Heart left ventricle (tissue), 13 donors: ENCODE data around the gene STMND1.

Experiments
- POLR2A ChIP-seq, 2 donors: fragments of 450-650 bp; IDR thresholded peaks; one replicate each; pipeline ENCODE4 v1.6.1; 2017; ENCODE audit warnings: antibody characterized with exemption in 2 of 2, mild to moderate bottlenecking in 2 of 2, moderate library complexity in 2 of 2
- TF ChIP-seq, protein P1 (sequence below), 12 donors: fragments of 200-600 bp; sonication (generic) in 4 of 12; IDR thresholded peaks; one replicate each; pipeline versions ENCODE4 v1.5.0 to v1.8.0; 2018 to 2022; ENCODE audit warnings: antibody characterized with exemption in 12 of 12, mild to moderate bottlenecking in 5 of 12
- donor health status: ischemic (EF 13 %, LVEDD 7.1; RV severe dilation, severe dysfunction).
- donor health status: DM: no; HTN: yes; CAD: no.
- donor health status: DM: no; HTN: no; CAD: no.
- donor health status: ischemic (EF 25% LVEDD 6.9; RV normal size, moderate dysfunction).
- donor health status: ischemic (EF 25% LVEDD 5.7; RV mildly dilated, moderate dysfunction).
- donor health status: ischemic (EF 35%, LVEDD 5.7; RV mildly dilated, moderate dysfunction).
- donor health status: nonischemic (EF 11% LVEDD 7.7; RV severe dilation, severe dysfunction).
- donor health status: DM: yes; HTN: yes; CAD: no.
- donor health status: PGD.
- donor health status: ischemic (EF 29% LVEDD 5.4; RV normal size, mild dysfunction).
- donor health status: nonischemic (EF 23%, LVEDD 6.1; RV moderate dilation, normal function).

DNA sequence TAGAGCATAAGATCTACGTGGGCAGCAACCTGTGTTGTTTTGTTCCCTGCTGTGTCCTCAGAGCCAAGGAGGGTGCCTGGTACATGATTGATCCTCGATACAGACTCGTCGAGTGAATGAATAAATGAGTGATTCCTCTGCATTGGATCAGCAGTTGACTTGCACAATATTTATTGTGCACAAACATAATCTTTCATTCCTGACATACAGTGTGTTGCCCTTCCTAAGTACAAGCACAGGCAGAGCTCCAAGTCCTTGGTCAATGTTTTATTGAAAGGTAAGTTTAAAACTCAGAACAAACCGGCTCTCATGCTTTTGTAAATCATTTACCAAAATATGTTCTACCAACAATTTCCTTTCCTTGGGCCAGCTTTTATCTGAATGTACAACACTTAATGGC is 57.4 kb downstream of the STMND1 start:
- TF ChIP-seq, protein P1, sequence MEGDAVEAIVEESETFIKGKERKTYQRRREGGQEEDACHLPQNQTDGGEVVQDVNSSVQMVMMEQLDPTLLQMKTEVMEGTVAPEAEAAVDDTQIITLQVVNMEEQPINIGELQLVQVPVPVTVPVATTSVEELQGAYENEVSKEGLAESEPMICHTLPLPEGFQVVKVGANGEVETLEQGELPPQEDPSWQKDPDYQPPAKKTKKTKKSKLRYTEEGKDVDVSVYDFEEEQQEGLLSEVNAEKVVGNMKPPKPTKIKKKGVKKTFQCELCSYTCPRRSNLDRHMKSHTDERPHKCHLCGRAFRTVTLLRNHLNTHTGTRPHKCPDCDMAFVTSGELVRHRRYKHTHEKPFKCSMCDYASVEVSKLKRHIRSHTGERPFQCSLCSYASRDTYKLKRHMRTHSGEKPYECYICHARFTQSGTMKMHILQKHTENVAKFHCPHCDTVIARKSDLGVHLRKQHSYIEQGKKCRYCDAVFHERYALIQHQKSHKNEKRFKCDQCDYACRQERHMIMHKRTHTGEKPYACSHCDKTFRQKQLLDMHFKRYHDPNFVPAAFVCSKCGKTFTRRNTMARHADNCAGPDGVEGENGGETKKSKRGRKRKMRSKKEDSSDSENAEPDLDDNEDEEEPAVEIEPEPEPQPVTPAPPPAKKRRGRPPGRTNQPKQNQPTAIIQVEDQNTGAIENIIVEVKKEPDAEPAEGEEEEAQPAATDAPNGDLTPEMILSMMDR (IDR thresholded peaks at IDR 0.05): no peak
- no peak for TF ChIP-seq POLR2A (IDR thresholded peaks at IDR 0.05)
